ENCODE results near the gene HHAT.

The HHAT gene

DNA sequence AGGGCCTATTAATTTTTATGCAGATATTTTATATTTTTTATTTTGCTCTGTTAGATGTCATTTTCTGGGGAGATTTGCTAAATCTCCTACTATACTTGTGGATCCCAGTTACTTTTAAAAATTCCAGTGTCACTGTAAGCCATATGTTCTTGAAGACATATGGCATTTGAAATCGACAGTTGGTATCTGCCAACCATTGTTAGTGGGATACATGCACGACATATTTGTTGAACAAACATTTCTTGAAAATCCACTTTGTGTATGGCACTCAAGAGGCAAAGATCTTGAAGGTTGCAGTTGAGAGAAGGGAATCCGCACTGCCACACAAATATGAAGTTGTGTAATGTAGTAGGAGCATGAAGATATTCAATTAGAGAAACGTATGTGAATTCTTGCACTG is 287.7 kb downstream of the HHAT start:
- no peak overlapping the region for H3K4me3 ChIP-seq (ENCODE audit: low read depth, low read length)
- TF ChIP-seq, protein P1, sequence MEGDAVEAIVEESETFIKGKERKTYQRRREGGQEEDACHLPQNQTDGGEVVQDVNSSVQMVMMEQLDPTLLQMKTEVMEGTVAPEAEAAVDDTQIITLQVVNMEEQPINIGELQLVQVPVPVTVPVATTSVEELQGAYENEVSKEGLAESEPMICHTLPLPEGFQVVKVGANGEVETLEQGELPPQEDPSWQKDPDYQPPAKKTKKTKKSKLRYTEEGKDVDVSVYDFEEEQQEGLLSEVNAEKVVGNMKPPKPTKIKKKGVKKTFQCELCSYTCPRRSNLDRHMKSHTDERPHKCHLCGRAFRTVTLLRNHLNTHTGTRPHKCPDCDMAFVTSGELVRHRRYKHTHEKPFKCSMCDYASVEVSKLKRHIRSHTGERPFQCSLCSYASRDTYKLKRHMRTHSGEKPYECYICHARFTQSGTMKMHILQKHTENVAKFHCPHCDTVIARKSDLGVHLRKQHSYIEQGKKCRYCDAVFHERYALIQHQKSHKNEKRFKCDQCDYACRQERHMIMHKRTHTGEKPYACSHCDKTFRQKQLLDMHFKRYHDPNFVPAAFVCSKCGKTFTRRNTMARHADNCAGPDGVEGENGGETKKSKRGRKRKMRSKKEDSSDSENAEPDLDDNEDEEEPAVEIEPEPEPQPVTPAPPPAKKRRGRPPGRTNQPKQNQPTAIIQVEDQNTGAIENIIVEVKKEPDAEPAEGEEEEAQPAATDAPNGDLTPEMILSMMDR (IDR thresholded peaks at IDR 0.05; ENCODE audit: borderline replicate concordance, insufficient read depth, low read depth, low read length), result no peak

DNA sequence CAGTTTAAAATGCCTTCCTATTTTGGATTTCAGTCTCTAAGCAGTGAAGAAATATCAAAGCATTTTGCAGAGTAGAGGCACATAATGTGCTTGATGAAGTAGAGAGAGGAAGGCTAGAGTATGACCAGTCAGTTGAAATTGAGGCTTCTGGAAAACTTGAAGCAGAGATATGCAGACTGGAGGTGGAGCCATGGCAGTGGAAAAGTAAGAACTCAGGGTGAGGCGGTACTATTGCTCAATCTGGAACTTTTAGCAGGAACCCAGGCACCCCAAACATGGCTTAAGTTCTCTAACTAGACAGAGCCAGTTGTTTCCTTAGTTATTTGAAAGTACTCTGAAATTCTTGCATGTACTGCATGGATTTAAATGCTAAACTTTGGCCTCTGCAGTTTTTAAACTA is 288.6 kb downstream of the HHAT start:
- H3K4me3 ChIP-seq (ENCODE audit: low read depth, low read length), result no peak overlapping the region
- TF ChIP-seq, protein P1 (IDR thresholded peaks at IDR 0.05; ENCODE audit: borderline replicate concordance, insufficient read depth, low read depth, low read length), result no peak

DNA sequence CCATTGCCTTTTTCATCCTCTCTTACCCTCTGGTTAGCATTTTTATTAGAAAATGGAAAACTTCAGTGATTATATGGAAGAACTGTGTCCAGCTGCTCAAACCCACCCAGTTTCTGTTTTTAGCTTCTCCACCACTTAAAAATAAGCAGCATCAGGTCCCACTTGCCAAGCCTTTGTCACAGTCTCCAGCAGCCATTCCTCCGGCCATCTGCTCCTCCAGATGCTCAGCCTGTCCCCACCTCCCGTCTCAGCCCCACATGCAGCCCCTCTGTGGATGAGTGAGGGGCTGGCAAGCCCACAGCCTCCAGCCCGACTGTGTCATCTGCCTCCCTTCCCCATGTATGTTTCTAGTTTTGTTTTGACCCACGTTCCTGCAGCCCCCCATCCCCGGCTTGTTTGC is 289.7 kb downstream of the HHAT start:
- TF ChIP-seq, protein P1 (IDR thresholded peaks at IDR 0.05; ENCODE audit: borderline replicate concordance, insufficient read depth, low read depth, low read length), result no peak
- no peak overlapping the region for H3K4me3 ChIP-seq (ENCODE audit: low read depth, low read length)

GRCh38 chr1:210620867-210621488 is 292.3 kb downstream of the HHAT start:
- H3K4me3 ChIP-seq (ENCODE audit: low read depth, low read length), result no peak overlapping the region
- TF ChIP-seq, protein P1 (IDR thresholded peaks at IDR 0.05; ENCODE audit: borderline replicate concordance, insufficient read depth, low read depth, low read length), result no peak

GRCh38 chr1:210621712-210622111 is 293.0 kb downstream of the HHAT start:
- TF ChIP-seq, protein P1 (IDR thresholded peaks at IDR 0.05; ENCODE audit: borderline replicate concordance, insufficient read depth, low read depth, low read length), result no peak
- no peak overlapping the region for H3K4me3 ChIP-seq (ENCODE audit: low read depth, low read length)

- H3K4me3 ChIP-seq (ENCODE audit: low read depth, low read length), result no peak overlapping the region
- TF ChIP-seq, protein P1 (IDR thresholded peaks at IDR 0.05; ENCODE audit: borderline replicate concordance, insufficient read depth, low read depth, low read length), result no peak
Observed at GRCh38 chr1:210624722-210625121, 296.0 kb downstream of the HHAT start.

DNA sequence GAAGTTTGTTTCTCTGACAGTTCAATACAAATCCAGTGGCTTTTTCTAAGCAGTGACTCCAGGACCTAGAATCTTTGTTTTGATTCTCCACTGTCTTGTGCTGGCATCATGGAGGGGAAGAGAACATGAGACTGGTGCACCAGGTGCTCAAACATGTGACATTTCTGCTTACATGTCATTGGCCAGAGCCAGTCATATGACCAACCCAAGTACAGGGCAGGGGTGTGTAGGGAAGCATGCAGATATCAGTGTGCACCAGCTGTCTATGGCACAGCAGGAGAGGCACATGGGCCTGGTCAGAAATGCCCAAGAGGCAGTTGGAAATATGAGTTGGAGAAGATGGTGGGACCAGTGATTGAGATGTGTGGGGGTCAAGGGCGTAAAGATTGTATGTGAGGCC is 297.0 kb downstream of the HHAT start:
- TF ChIP-seq, protein P1 (IDR thresholded peaks at IDR 0.05; ENCODE audit: borderline replicate concordance, insufficient read depth, low read depth, low read length), result no peak
- no peak overlapping the region for H3K4me3 ChIP-seq (ENCODE audit: low read depth, low read length)

Data from GM12875 (cell line).